ENCODE results near the gene TGM3. TPM values are rescaled to one million over a fixed set of nuclear protein-coding genes. Genes with fewer than 3 reads are reported as not detected.

TGM3 gene
- polyA plus RNA-seq, 5 donors, result 0.12 to 0.28 (median 0.23) TPM; not detected in 1

- no peak for DNase-seq
These were observed 11.9 kb upstream of the TGM3 start for GRCh38 chr20:2283706-2284423.

GRCh38 chr20:2285193-2285592 is 10.6 kb upstream of the TGM3 start:
- no peak for DNase-seq

GRCh38 chr20:2285613-2286012 is 10.2 kb upstream of the TGM3 start:
- no peak for DNase-seq

- no peak for DNase-seq
These were observed 8.3 kb upstream of the TGM3 start for GRCh38 chr20:2287504-2287903.

GRCh38 chr20:2289475-2289874 is 6.3 kb upstream of the TGM3 start:
- DNase-seq, result no peak

- DNase-seq, result no peak
These were observed 5.3 kb upstream of the TGM3 start for GRCh38 chr20:2290486-2290885.

- DNase-seq, result no peak
These were observed 3.2 kb upstream of the TGM3 start for GRCh38 chr20:2292416-2293110.

- DNase-seq, result no peak
These were observed 2.3 kb upstream of the TGM3 start for GRCh38 chr20:2293486-2293885.

- DNase-seq, result no peak
These were observed 1.8 kb upstream of the TGM3 start for GRCh38 chr20:2293971-2294370.

- DNase-seq, result no peak
These were observed 515 bp upstream of the TGM3 start for GRCh38 chr20:2295286-2295685.

GRCh38 chr20:2296524-2297356 is 939 bp downstream of the TGM3 start:
- no peak for DNase-seq

GRCh38 chr20:2297357-2297728 is 1.5 kb downstream of the TGM3 start:
- DNase-seq, result no peak

- no peak for DNase-seq
These were observed 2.3 kb downstream of the TGM3 start for GRCh38 chr20:2298116-2298515.

GRCh38 chr20:2298701-2299100 is 2.9 kb downstream of the TGM3 start:
- DNase-seq, result no peak

- DNase-seq, result no peak
These were observed 3.5 kb downstream of the TGM3 start for GRCh38 chr20:2299301-2299700.

- no peak for DNase-seq
These were observed 4.2 kb downstream of the TGM3 start for GRCh38 chr20:2300002-2300401.

- no peak for DNase-seq
These were observed 4.6 kb downstream of the TGM3 start for GRCh38 chr20:2300420-2300819.

GRCh38 chr20:2301164-2301622 is 5.4 kb downstream of the TGM3 start:
- no peak for DNase-seq

- DNase-seq, result no peak
These were observed 6.7 kb downstream of the TGM3 start for GRCh38 chr20:2302384-2303060.

GRCh38 chr20:2303673-2304072 is 7.9 kb downstream of the TGM3 start:
- no peak for DNase-seq

- no peak for DNase-seq
These were observed 8.4 kb downstream of the TGM3 start for GRCh38 chr20:2304180-2304579.

GRCh38 chr20:2305029-2305428 is 9.2 kb downstream of the TGM3 start:
- no peak for DNase-seq
